Lower leg skin (tissue), 3 donors: ENCODE data around the gene DNAH11.

Source experiments
- POLR2A ChIP-seq, 2 donors: fragments of 450-650 bp; IDR thresholded peaks; one replicate each; pipeline ENCODE4 v1.6.1; 2016 to 2017; ENCODE audit warnings: antibody characterized with exemption in 2 of 2, mild to moderate bottlenecking in 1 of 2, moderate library complexity in 1 of 2
- TF ChIP-seq, protein P1 (sequence below), 3 donors: fragments of 450-650 bp; IDR thresholded peaks; one replicate each; pipeline ENCODE4 v1.5.1; 2016; ENCODE audit warnings: antibody characterized with exemption in 3 of 3, mild to moderate bottlenecking in 3 of 3, moderate library complexity in 2 of 3

DNA sequence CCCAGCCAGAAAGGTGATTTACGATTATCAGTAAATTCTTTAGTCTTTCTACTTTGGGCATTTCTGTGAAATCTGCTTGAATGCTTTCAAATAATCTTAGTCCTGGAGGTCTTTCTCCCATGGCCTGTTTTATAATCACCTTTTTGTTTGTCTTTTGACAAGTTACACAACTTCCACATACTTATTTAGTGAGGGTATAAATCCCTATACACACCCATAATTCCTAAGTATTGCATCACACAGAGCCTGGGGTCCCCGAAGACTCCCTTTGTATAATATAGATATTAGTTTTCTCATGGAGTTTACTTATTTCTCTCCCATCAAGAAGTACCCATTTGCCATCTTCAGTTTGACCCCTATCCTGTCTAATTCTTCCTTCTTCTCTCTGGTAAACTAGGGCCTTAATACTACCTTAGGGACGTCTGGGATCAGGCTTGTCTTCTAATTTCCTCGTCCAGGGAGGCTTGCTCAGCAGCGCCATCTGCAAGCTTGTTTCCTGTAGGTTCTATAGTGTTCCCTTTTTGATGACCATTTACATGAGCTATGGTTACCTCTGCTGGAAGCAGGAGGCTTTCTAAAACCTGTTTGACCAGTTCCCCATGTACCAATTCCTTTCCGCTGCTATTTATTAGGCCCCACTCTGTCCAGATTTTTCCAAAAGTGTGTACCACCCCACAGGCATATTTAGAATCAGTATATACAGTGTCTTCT, 8.1 kb downstream of the DNAH11 start:
- TF ChIP-seq, protein P1, sequence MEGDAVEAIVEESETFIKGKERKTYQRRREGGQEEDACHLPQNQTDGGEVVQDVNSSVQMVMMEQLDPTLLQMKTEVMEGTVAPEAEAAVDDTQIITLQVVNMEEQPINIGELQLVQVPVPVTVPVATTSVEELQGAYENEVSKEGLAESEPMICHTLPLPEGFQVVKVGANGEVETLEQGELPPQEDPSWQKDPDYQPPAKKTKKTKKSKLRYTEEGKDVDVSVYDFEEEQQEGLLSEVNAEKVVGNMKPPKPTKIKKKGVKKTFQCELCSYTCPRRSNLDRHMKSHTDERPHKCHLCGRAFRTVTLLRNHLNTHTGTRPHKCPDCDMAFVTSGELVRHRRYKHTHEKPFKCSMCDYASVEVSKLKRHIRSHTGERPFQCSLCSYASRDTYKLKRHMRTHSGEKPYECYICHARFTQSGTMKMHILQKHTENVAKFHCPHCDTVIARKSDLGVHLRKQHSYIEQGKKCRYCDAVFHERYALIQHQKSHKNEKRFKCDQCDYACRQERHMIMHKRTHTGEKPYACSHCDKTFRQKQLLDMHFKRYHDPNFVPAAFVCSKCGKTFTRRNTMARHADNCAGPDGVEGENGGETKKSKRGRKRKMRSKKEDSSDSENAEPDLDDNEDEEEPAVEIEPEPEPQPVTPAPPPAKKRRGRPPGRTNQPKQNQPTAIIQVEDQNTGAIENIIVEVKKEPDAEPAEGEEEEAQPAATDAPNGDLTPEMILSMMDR (IDR thresholded peaks at IDR 0.05), result no peak
- no peak for TF ChIP-seq POLR2A (IDR thresholded peaks at IDR 0.05)
